WTC11 (cell line): ENCODE data around the gene ARHGEF37. TPM values are rescaled to one million over a fixed set of nuclear protein-coding genes. Genes with fewer than 3 reads are reported as not detected.

ENCODE experiments used
- ATAC-seq: fragments of 200-7000 bp; cut with Tn5 transposase; 2 replicates; pipeline ENCODE4 v1.10.0; 2021; ENCODE audit warnings: mild to moderate bottlenecking, moderate library complexity
- CTCF ChIA-PET: fragments of 300-600 bp; sonication (Branson Sonifier 250); formaldehyde crosslinking; loops from one replicate; lab custom pipeline; 2021; ENCODE audit warnings: antibody characterized with exemption; lab: Charles Lee
- POLR2A ChIA-PET: fragments of 350-600 bp; sonication (Branson Sonifier 250); formaldehyde crosslinking; loops from one replicate; lab custom pipeline; 2021; ENCODE audit warnings: antibody characterized with exemption; lab: Charles Lee
- DNase-seq: peaks from one replicate; pipeline ENCODE4 v3.0.0; 2021; ENCODE audit warnings: low spot score
- H3K27ac Mint-ChIP-seq: 2 replicates; pipeline ENCODE4 v1.8.0; 2021; ENCODE audit warnings: mixed read lengths
- H3K27me3 Mint-ChIP-seq: 2 replicates; pipeline ENCODE4 v1.8.0; 2021; ENCODE audit warnings: low read depth, mild to moderate bottlenecking, moderate library complexity, mixed read lengths
- H3K36me3 Mint-ChIP-seq: 2 replicates; pipeline ENCODE4 v1.8.0; 2021; ENCODE audit warnings: mixed read lengths
- H3K4me1 Mint-ChIP-seq: 2 replicates; pipeline ENCODE4 v1.8.0; 2022; ENCODE audit warnings: mixed read lengths
- H3K4me3 Mint-ChIP-seq: 2 replicates; pipeline ENCODE4 v1.8.0; 2021; ENCODE audit warnings: mild to moderate bottlenecking, moderate library complexity, mixed read lengths
- H3K9me3 Mint-ChIP-seq: 2 replicates; pipeline ENCODE4 v1.8.0; 2021; ENCODE audit warnings: mixed read lengths
- FOXJ3 ChIP-seq: sonication (generic); formaldehyde crosslinking; IDR thresholded peaks from 2 replicates; pipeline ENCODE4 v1.9.0; 2021; ENCODE audit warnings: missing genetic modification reagents, mild to moderate bottlenecking, borderline replicate concordance
- MXD4 ChIP-seq: fragments of 250-450 bp; sonication (Bioruptor Pico); IDR thresholded peaks from 2 replicates; pipeline ENCODE4 v1.8.0; 2021; ENCODE audit warnings: mild to moderate bottlenecking, moderate library complexity, borderline replicate concordance
- SMAD3 ChIP-seq: sonication (generic); formaldehyde crosslinking; IDR thresholded peaks from 2 replicates; pipeline ENCODE4 v1.8.0; 2022; ENCODE audit warnings: missing genetic modification reagents, mild to moderate bottlenecking, borderline replicate concordance
- SP1 ChIP-seq: sonication (generic); formaldehyde crosslinking; conservative IDR thresholded peaks from 2 replicates; pipeline ENCODE4 v1.8.1; 2022; ENCODE audit warnings: missing genetic modification reagents
- TCF7 ChIP-seq: sonication (generic); formaldehyde crosslinking; IDR thresholded peaks from 2 replicates; pipeline ENCODE4 v1.8.0; 2022; ENCODE audit warnings: mild to moderate bottlenecking, low read depth, missing genetic modification reagents, moderate library complexity
- TEAD1 ChIP-seq: sonication (generic); formaldehyde crosslinking; IDR thresholded peaks from 2 replicates; pipeline ENCODE4 v1.8.0; 2022; ENCODE audit warnings: mild to moderate bottlenecking, missing genetic modification reagents
- total RNA-seq: library from RNA; stranded (reverse); gene quantifications from 3 replicates; pipeline ENCODE4 v1.2.3, GENCODE V29; 2021
- TF ChIP-seq, protein P1 (sequence below): sonication (generic); formaldehyde crosslinking; IDR thresholded peaks from 2 replicates; pipeline ENCODE4 v1.8.0; 2022; ENCODE audit warnings: mild to moderate bottlenecking, missing genetic modification reagents
- TF ChIP-seq, protein P2 (sequence below): sonication (generic); formaldehyde crosslinking; IDR thresholded peaks from 2 replicates; pipeline ENCODE4 v1.8.1; 2023; ENCODE audit warnings: mild to moderate bottlenecking, missing genetic modification reagents, borderline replicate concordance
- TF ChIP-seq, protein P3 (sequence below): sonication (generic); formaldehyde crosslinking; IDR thresholded peaks from 2 replicates; pipeline ENCODE4 v1.8.0; 2022; ENCODE audit warnings: missing genetic modification reagents
- TF ChIP-seq, protein P4 (sequence below): sonication (generic); formaldehyde crosslinking; conservative IDR thresholded peaks from 2 replicates; pipeline ENCODE4 v1.8.1; 2022; ENCODE audit warnings: mild to moderate bottlenecking, missing genetic modification reagents
- TF ChIP-seq, protein P5 (sequence below): sonication (generic); formaldehyde crosslinking; IDR thresholded peaks from 2 replicates; pipeline ENCODE4 v1.8.0; 2023; ENCODE audit warnings: mild to moderate bottlenecking, missing genetic modification reagents
- TF ChIP-seq, protein P6 (sequence below): sonication (generic); formaldehyde crosslinking; IDR thresholded peaks from 2 replicates; pipeline ENCODE4 v1.8.0; 2023; ENCODE audit warnings: missing genetic modification reagents, mild to moderate bottlenecking, borderline replicate concordance
- TF ChIP-seq, protein P7 (sequence below): fragments of 250-450 bp; sonication (Bioruptor Pico); IDR thresholded peaks from 2 replicates; pipeline ENCODE4 v1.9.0; 2021; ENCODE audit warnings: mild to moderate bottlenecking, borderline replicate concordance

Gene ARHGEF37
- total RNA-seq, 1 experiment from 2014 or later = 1.1 TPM

DNA sequence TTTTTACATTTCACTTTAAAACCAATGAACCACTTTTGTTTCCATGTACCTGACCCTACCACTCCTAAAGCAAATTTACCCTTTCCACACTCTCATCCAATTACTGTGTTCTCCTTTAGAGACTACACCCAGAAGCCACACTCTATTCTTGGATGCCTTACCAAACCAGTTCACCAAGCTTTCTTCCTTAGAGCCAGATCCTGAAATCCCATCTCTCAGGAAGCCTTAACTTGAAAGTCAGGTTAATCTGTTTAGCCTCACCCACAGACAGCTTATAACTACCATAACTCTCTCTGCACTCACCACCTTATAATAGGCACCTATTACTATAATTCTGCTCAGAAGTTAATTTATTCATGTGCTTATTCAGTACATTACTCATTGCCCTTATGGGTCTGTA lies 34.3 kb upstream of the ARHGEF37 start:
- Mint-ChIP-seq H3K36me3 (peaks cover 69% of the 10 kb centered on the region), H3K4me3 (peak overlapping the region; percentile 98), H3K9me3 (no peaks in the 10 kb centered on the region), H3K27me3 (no peaks in the 10 kb centered on the region), H3K27ac (peak overlapping the region; percentile 81), H3K4me1 (peaks cover 50% of the 10 kb centered on the region)
- ATAC-seq (no peak), DNase-seq (no peak)
- ChIA-PET POLR2A (no interaction called here), CTCF (interaction anchor here (1.0 kb wide), 1 partner anchor 179 kb away, joined by 3 read pairs; no protein-coding TSS in a partner anchor)
- TF ChIP-seq SMAD3 = no peak
- no peak for TF ChIP-seq FOXJ3
- TF ChIP-seq, protein P1, sequence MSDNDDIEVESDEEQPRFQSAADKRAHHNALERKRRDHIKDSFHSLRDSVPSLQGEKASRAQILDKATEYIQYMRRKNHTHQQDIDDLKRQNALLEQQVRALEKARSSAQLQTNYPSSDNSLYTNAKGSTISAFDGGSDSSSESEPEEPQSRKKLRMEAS = no peak
- TF ChIP-seq, protein P2, sequence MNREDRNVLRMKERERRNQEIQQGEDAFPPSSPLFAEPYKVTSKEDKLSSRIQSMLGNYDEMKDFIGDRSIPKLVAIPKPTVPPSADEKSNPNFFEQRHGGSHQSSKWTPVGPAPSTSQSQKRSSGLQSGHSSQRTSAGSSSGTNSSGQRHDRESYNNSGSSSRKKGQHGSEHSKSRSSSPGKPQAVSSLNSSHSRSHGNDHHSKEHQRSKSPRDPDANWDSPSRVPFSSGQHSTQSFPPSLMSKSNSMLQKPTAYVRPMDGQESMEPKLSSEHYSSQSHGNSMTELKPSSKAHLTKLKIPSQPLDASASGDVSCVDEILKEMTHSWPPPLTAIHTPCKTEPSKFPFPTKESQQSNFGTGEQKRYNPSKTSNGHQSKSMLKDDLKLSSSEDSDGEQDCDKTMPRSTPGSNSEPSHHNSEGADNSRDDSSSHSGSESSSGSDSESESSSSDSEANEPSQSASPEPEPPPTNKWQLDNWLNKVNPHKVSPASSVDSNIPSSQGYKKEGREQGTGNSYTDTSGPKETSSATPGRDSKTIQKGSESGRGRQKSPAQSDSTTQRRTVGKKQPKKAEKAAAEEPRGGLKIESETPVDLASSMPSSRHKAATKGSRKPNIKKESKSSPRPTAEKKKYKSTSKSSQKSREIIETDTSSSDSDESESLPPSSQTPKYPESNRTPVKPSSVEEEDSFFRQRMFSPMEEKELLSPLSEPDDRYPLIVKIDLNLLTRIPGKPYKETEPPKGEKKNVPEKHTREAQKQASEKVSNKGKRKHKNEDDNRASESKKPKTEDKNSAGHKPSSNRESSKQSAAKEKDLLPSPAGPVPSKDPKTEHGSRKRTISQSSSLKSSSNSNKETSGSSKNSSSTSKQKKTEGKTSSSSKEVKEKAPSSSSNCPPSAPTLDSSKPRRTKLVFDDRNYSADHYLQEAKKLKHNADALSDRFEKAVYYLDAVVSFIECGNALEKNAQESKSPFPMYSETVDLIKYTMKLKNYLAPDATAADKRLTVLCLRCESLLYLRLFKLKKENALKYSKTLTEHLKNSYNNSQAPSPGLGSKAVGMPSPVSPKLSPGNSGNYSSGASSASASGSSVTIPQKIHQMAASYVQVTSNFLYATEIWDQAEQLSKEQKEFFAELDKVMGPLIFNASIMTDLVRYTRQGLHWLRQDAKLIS = no peak
- TF ChIP-seq TCF7 (CRISPR knock-in tag) = no peak
- TF ChIP-seq MXD4 = no peak
- TF ChIP-seq, protein P3, sequence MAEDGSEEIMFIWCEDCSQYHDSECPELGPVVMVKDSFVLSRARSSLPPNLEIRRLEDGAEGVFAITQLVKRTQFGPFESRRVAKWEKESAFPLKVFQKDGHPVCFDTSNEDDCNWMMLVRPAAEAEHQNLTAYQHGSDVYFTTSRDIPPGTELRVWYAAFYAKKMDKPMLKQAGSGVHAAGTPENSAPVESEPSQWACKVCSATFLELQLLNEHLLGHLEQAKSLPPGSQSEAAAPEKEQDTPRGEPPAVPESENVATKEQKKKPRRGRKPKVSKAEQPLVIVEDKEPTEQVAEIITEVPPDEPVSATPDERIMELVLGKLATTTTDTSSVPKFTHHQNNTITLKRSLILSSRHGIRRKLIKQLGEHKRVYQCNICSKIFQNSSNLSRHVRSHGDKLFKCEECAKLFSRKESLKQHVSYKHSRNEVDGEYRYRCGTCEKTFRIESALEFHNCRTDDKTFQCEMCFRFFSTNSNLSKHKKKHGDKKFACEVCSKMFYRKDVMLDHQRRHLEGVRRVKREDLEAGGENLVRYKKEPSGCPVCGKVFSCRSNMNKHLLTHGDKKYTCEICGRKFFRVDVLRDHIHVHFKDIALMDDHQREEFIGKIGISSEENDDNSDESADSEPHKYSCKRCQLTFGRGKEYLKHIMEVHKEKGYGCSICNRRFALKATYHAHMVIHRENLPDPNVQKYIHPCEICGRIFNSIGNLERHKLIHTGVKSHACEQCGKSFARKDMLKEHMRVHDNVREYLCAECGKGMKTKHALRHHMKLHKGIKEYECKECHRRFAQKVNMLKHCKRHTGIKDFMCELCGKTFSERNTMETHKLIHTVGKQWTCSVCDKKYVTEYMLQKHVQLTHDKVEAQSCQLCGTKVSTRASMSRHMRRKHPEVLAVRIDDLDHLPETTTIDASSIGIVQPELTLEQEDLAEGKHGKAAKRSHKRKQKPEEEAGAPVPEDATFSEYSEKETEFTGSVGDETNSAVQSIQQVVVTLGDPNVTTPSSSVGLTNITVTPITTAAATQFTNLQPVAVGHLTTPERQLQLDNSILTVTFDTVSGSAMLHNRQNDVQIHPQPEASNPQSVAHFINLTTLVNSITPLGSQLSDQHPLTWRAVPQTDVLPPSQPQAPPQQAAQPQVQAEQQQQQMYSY (CRISPR knock-in tag) = no peak
- TF ChIP-seq, protein P4, sequence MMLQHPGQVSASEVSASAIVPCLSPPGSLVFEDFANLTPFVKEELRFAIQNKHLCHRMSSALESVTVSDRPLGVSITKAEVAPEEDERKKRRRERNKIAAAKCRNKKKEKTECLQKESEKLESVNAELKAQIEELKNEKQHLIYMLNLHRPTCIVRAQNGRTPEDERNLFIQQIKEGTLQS (CRISPR knock-in tag) = no peak
- TF ChIP-seq, protein P5, sequence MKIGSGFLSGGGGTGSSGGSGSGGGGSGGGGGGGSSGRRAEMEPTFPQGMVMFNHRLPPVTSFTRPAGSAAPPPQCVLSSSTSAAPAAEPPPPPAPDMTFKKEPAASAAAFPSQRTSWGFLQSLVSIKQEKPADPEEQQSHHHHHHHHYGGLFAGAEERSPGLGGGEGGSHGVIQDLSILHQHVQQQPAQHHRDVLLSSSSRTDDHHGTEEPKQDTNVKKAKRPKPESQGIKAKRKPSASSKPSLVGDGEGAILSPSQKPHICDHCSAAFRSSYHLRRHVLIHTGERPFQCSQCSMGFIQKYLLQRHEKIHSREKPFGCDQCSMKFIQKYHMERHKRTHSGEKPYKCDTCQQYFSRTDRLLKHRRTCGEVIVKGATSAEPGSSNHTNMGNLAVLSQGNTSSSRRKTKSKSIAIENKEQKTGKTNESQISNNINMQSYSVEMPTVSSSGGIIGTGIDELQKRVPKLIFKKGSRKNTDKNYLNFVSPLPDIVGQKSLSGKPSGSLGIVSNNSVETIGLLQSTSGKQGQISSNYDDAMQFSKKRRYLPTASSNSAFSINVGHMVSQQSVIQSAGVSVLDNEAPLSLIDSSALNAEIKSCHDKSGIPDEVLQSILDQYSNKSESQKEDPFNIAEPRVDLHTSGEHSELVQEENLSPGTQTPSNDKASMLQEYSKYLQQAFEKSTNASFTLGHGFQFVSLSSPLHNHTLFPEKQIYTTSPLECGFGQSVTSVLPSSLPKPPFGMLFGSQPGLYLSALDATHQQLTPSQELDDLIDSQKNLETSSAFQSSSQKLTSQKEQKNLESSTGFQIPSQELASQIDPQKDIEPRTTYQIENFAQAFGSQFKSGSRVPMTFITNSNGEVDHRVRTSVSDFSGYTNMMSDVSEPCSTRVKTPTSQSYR (CRISPR knock-in tag) = no peak
- TF ChIP-seq SP1 = no peak

DNA sequence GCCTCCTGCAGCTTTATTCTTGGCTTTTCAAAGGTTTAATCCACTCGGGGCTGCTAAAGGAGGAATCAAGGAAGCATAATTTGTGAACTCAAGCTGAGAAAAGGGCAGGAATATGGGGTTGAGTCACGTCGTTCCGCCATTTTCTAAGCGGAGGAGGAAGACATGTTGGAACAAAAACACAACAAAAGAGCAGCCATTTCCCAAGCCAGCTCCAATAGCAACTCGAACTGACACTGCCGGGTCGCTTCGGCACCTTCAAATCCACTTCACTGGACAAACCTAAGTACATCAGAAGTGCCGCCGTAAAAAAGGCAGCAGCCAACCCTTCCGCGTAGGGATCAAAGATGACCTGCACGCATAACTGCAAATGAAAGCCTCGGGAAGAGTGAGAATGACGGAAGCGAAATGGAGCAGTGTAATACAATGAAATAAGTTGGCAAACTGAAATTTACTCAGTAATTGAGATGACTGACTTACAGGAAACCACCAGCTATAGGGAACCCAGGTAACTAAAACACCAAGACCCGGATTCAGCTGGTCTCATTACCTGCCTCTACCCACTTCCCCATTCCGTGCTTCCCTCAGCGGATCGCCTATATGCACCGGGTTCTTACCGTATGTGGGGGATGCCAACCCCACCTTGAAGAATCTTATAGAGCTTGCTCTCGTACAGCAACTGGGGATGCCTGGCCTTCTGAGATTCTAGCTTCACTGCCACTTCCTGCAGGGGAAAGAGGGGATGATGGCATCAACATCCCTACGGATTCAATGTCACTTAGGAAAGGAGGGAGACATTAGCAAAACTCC lies 31.6 kb upstream of the ARHGEF37 start:
- H3K9me3 Mint-ChIP-seq = no peaks in the 10 kb centered on the region
- peaks cover 45% of the 10 kb centered on the region for H3K4me1 Mint-ChIP-seq
- POLR2A ChIA-PET = interaction anchor here (0.5 to 2.0 kb wide), 6 partner anchors 12 to 109 kb away, joined by 3 to 7 read pairs (median 4); no protein-coding TSS in a partner anchor
- ATAC-seq (no peak), DNase-seq (no peak)
- H3K36me3 Mint-ChIP-seq = peaks cover 53% of the 10 kb centered on the region
- peak overlapping the region; percentile 99 for H3K27ac Mint-ChIP-seq
- H3K4me3 Mint-ChIP-seq = peak overlapping the region; percentile 98
- CTCF ChIA-PET = interaction anchor here (0.7 to 2.7 kb wide), 8 partner anchors 13 to 409 kb away, joined by 3 to 22 read pairs (median 4); partner anchors contain the start of gene ABLIM3
- no peaks in the 10 kb centered on the region for H3K27me3 Mint-ChIP-seq
- TF ChIP-seq, protein P6, sequence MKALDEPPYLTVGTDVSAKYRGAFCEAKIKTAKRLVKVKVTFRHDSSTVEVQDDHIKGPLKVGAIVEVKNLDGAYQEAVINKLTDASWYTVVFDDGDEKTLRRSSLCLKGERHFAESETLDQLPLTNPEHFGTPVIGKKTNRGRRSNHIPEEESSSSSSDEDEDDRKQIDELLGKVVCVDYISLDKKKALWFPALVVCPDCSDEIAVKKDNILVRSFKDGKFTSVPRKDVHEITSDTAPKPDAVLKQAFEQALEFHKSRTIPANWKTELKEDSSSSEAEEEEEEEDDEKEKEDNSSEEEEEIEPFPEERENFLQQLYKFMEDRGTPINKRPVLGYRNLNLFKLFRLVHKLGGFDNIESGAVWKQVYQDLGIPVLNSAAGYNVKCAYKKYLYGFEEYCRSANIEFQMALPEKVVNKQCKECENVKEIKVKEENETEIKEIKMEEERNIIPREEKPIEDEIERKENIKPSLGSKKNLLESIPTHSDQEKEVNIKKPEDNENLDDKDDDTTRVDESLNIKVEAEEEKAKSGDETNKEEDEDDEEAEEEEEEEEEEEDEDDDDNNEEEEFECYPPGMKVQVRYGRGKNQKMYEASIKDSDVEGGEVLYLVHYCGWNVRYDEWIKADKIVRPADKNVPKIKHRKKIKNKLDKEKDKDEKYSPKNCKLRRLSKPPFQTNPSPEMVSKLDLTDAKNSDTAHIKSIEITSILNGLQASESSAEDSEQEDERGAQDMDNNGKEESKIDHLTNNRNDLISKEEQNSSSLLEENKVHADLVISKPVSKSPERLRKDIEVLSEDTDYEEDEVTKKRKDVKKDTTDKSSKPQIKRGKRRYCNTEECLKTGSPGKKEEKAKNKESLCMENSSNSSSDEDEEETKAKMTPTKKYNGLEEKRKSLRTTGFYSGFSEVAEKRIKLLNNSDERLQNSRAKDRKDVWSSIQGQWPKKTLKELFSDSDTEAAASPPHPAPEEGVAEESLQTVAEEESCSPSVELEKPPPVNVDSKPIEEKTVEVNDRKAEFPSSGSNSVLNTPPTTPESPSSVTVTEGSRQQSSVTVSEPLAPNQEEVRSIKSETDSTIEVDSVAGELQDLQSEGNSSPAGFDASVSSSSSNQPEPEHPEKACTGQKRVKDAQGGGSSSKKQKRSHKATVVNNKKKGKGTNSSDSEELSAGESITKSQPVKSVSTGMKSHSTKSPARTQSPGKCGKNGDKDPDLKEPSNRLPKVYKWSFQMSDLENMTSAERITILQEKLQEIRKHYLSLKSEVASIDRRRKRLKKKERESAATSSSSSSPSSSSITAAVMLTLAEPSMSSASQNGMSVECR (CRISPR knock-in tag) = 0 out of 2 replicates have a peak, but pooled peaks have one; percentile 26
- TF ChIP-seq, protein P7, sequence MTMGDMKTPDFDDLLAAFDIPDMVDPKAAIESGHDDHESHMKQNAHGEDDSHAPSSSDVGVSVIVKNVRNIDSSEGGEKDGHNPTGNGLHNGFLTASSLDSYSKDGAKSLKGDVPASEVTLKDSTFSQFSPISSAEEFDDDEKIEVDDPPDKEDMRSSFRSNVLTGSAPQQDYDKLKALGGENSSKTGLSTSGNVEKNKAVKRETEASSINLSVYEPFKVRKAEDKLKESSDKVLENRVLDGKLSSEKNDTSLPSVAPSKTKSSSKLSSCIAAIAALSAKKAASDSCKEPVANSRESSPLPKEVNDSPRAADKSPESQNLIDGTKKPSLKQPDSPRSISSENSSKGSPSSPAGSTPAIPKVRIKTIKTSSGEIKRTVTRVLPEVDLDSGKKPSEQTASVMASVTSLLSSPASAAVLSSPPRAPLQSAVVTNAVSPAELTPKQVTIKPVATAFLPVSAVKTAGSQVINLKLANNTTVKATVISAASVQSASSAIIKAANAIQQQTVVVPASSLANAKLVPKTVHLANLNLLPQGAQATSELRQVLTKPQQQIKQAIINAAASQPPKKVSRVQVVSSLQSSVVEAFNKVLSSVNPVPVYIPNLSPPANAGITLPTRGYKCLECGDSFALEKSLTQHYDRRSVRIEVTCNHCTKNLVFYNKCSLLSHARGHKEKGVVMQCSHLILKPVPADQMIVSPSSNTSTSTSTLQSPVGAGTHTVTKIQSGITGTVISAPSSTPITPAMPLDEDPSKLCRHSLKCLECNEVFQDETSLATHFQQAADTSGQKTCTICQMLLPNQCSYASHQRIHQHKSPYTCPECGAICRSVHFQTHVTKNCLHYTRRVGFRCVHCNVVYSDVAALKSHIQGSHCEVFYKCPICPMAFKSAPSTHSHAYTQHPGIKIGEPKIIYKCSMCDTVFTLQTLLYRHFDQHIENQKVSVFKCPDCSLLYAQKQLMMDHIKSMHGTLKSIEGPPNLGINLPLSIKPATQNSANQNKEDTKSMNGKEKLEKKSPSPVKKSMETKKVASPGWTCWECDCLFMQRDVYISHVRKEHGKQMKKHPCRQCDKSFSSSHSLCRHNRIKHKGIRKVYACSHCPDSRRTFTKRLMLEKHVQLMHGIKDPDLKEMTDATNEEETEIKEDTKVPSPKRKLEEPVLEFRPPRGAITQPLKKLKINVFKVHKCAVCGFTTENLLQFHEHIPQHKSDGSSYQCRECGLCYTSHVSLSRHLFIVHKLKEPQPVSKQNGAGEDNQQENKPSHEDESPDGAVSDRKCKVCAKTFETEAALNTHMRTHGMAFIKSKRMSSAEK (CRISPR knock-in tag) = no peak
- 0 out of 2 replicates have a peak, but pooled peaks have one; percentile 17 for TF ChIP-seq TEAD1 (CRISPR knock-in tag)
